Head of caudate nucleus (tissue), 42 donors: ENCODE results near the gene CASK.
"Not testable (repeated sequence)": the region's sequence is repeated elsewhere in the genome, so short reads cannot be mapped to it uniquely, and the experiment has no call there.

Source experiments
- DNase-seq, 42 donors: peaks; one replicate each; pipeline versions ENCODE4 v3.0.0 to v3.0.0-alpha.2; 2020 to 2021; ENCODE audit warnings: mixed read lengths in 7 of 42
- intact Hi-C: fragments of 100-400 bp; cut with DNase I; formaldehyde crosslinking; loops from one replicate; pipeline ENCODE4 v1.15.0; 2022

The CASK gene

GRCh38 chrX:41761169-41761568 is 162.2 kb downstream of the CASK start:
- no peak for DNase-seq
- intact Hi-C loops = no loop called here

- DNase-seq = peak in 1 of 42 donors; percentile 18
- intact Hi-C loops = no loop called here
Observed at GRCh38 chrX:41759817-41760216, 163.5 kb downstream of the CASK start.

- intact Hi-C loops = no loop called here
- no peak for DNase-seq
Observed at GRCh38 chrX:41758401-41758800, 165.0 kb downstream of the CASK start.

GRCh38 chrX:41750716-41751115 is 172.6 kb downstream of the CASK start:
- no peak for DNase-seq
- intact Hi-C loops = no loop called here

- intact Hi-C loops = no loop called here
Observed at GRCh38 chrX:41739871-41740270, 183.5 kb downstream of the CASK start.

GRCh38 chrX:41737065-41737464 is 186.3 kb downstream of the CASK start:
- intact Hi-C loops = no loop called here
- no peak for DNase-seq

More at GRCh38 chrX:41739871-41740270, 183.5 kb downstream of the CASK start:
- DNase-seq = no peak

GRCh38 chrX:41734530-41734929 is 188.8 kb downstream of the CASK start:
- DNase-seq = peak in 4 of 42 donors; percentile 2 to 42 (median 20)
- intact Hi-C loops = no loop called here

GRCh38 chrX:41733939-41734338 is 189.4 kb downstream of the CASK start:
- intact Hi-C loops = no loop called here
- DNase-seq = peak in 1 of 42 donors; percentile 4

- intact Hi-C loops = no loop called here
- DNase-seq = no peak
Observed at GRCh38 chrX:41732260-41732659, 191.1 kb downstream of the CASK start.

- intact Hi-C loops = no loop called here
- no peak for DNase-seq
Observed at GRCh38 chrX:41730081-41730480, 193.3 kb downstream of the CASK start.

GRCh38 chrX:41728125-41728524 is 195.2 kb downstream of the CASK start:
- intact Hi-C loops = no loop called here
- DNase-seq = no peak

- DNase-seq = no peak
- intact Hi-C loops = no loop called here
Observed at GRCh38 chrX:41723826-41724225, 199.5 kb downstream of the CASK start, which contains the start of gene GPR82. GPR82 (plus strand) TSS chrX:41724181; CDS start chrX:41727027, 2,846 bp downstream.

- DNase-seq = no peak
Observed at GRCh38 chrX:41722816-41723618, 200.3 kb downstream of the CASK start.

GRCh38 chrX:41722214-41722613 is 201.1 kb downstream of the CASK start:
- intact Hi-C loops = no loop called here
- DNase-seq = no peak

More at GRCh38 chrX:41722816-41723618, 200.3 kb downstream of the CASK start:
- intact Hi-C loops = no loop called here

- no peak for DNase-seq
- intact Hi-C loops = no loop called here
Observed at GRCh38 chrX:41721590-41721989, 201.8 kb downstream of the CASK start.

GRCh38 chrX:41720125-41720779 is 203.1 kb downstream of the CASK start:
- peak in 2 of 42 donors; percentile 7 to 8 for DNase-seq
- intact Hi-C loops = no loop called here

- DNase-seq, intact Hi-C loops: not testable (repeated sequence)
Observed at GRCh38 chrX:41719610-41720009, 203.7 kb downstream of the CASK start.

- intact Hi-C loops = no loop called here
- peak in 4 of 42 donors; percentile 6 to 43 (median 25) for DNase-seq
Observed at GRCh38 chrX:41718481-41719235, 204.7 kb downstream of the CASK start.

- no peak for DNase-seq
- intact Hi-C loops = no loop called here
Observed at GRCh38 chrX:41716767-41717473, 206.4 kb downstream of the CASK start.
